Keratinocyte (primary cell): ENCODE measurements around the gene CSNK2A1.

Experiments used
- CTCF ChIP-seq, 3 experiments: IDR thresholded peaks in 1 of 3; conservative IDR thresholded peaks in 1 of 3; optimal IDR thresholded peaks in 1 of 3; 2 replicates in 2 of 3; 3 replicates in 1 of 3; pipeline versions ENCODE3 to v1.5.1; 2011; ENCODE audit warnings: low read length in 3 of 3, mild to moderate bottlenecking in 3 of 3, moderate library complexity in 2 of 3, control low read depth in 1 of 3, inconsistent platforms in 1 of 3; ENCODE audit not compliant: insufficient read depth in 2 of 3; ENCODE audit errors: extremely low read depth in 1 of 3
- EZH2 ChIP-seq: IDR thresholded peaks from one replicate; pipeline ENCODE4 v1.6.1; 2012; ENCODE audit warnings: inconsistent platforms, mild to moderate bottlenecking, low read length, moderate library complexity

GRCh38 chr20:504632-505075, 38.9 kb downstream of the CSNK2A1 start:
- TF ChIP-seq CTCF (optimal IDR thresholded peaks at IDR 0.05 in 1 of 3, IDR thresholded peaks at IDR 0.05 in 1 of 3, conservative IDR thresholded peaks at IDR 0.05 in 1 of 3; ENCODE audit: extremely low read depth in 1 of 3, insufficient read depth in 2 of 3, low read length in 3 of 3) (no peak), EZH2 (no peak)
